RWPE2 (cell line): ENCODE results near the gene CYP2C18.
"Not testable (repeated sequence)": the region's sequence is repeated elsewhere in the genome, so short reads cannot be mapped to it uniquely, and the experiment has no call there.

Experiments used
- ATAC-seq: fragments of 200-7000 bp; cut with Tn5 transposase; 3 replicates; pipeline ENCODE4 v1.9.1; 2021; ENCODE audit warnings: low read depth
- DNase-seq: peaks from one replicate; pipeline ENCODE4 v3.0.0-alpha.2; 2020; ENCODE audit warnings: low spot score
- H3K27ac ChIP-seq: fragments of 450-650 bp; 2 replicates; pipeline ENCODE4 v1.5.1; 2017; ENCODE audit warnings: mild to moderate bottlenecking; ENCODE audit not compliant: poor library complexity, severe bottlenecking
- H3K27me3 ChIP-seq: fragments of 250-450 bp; sonication (Bioruptor Pico); 2 replicates; pipeline ENCODE4 v1.5.1; 2021; ENCODE audit warnings: mild to moderate bottlenecking, moderate library complexity; ENCODE audit not compliant: insufficient read depth, poor library complexity, severe bottlenecking
- H3K36me3 ChIP-seq: fragments of 250-450 bp; sonication (Bioruptor Pico); 2 replicates; pipeline ENCODE4 v1.5.1; 2020; ENCODE audit warnings: low read depth, mild to moderate bottlenecking, moderate library complexity
- H3K4me1 ChIP-seq: fragments of 250-450 bp; sonication (Bioruptor Pico); 2 replicates; pipeline ENCODE4 v1.5.1; 2021; ENCODE audit warnings: mild to moderate bottlenecking, moderate library complexity; ENCODE audit not compliant: insufficient read depth, poor library complexity, severe bottlenecking
- H3K4me3 ChIP-seq: fragments of 250-450 bp; sonication (Bioruptor Pico); 2 replicates; pipeline ENCODE4 v1.5.1; 2021; ENCODE audit warnings: mild to moderate bottlenecking, moderate library complexity; ENCODE audit not compliant: severe bottlenecking
- H3K9me3 ChIP-seq: fragments of 250-450 bp; sonication (Bioruptor Pico); 2 replicates; pipeline ENCODE4 v1.5.1; 2021; ENCODE audit warnings: mild to moderate bottlenecking, moderate library complexity; ENCODE audit not compliant: severe bottlenecking
- CTCF ChIP-seq: fragments of 450-650 bp; IDR thresholded peaks from one replicate; pipeline ENCODE4 v1.5.1; 2017; ENCODE audit warnings: mild to moderate bottlenecking, moderate library complexity; ENCODE audit not compliant: poor library complexity, severe bottlenecking

CYP2C18 gene

GRCh38 chr10:94762393-94762792 lies 78.9 kb downstream of the CYP2C18 start, which contains the start of gene CYP2C19:
TSS of gene CYP2C19 (plus strand) at chr10:94762681. CDS start at chr10:94762706, 25 bp downstream.
- DNase-seq (no peak), ATAC-seq (no peak)
- Histone ChIP-seq H3K4me1 (no peaks in the 10 kb centered on the region), H3K9me3 (no peaks in the 10 kb centered on the region), H3K4me3 (no peak within 1 kb of the TSS), H3K27me3 (no peaks in the 10 kb centered on the region), H3K36me3 (no peaks in the 10 kb centered on the region), H3K27ac (no peak within 1 kb of the TSS)
- TF ChIP-seq CTCF: no peak

GRCh38 chr10:94775425-94775824 lies 91.9 kb downstream of the CYP2C18 start:
- DNase-seq, H3K9me3 ChIP-seq, H3K4me3 ChIP-seq, H3K4me1 ChIP-seq, H3K27me3 ChIP-seq, H3K36me3 ChIP-seq, H3K27ac ChIP-seq, ATAC-seq: not testable (repeated sequence)

GRCh38 chr10:94777886-94778458 lies 94.4 kb downstream of the CYP2C18 start:
- no peaks in the 10 kb centered on the region for H3K27me3 ChIP-seq
- no peaks in the 10 kb centered on the region for H3K9me3 ChIP-seq
- DNase-seq (no peak), ATAC-seq (no peak)
- no peak for TF ChIP-seq CTCF
- no peak overlapping the region for H3K27ac ChIP-seq
- no peaks in the 10 kb centered on the region for H3K36me3 ChIP-seq
- H3K4me3 ChIP-seq: no peak overlapping the region
- no peaks in the 10 kb centered on the region for H3K4me1 ChIP-seq

- H3K9me3 ChIP-seq: no peaks in the 10 kb centered on the region
- no peak for DNase-seq
- H3K4me3 ChIP-seq: no peak overlapping the region
- no peak overlapping the region for H3K27ac ChIP-seq
- TF ChIP-seq CTCF: no peak
- no peaks in the 10 kb centered on the region for H3K4me1 ChIP-seq
- no peaks in the 10 kb centered on the region for H3K27me3 ChIP-seq
- H3K36me3 ChIP-seq: no peaks in the 10 kb centered on the region
- ATAC-seq: no peak
Measured at GRCh38 chr10:94780844-94781243, 97.3 kb downstream of the CYP2C18 start.

- Histone ChIP-seq H3K27me3 (no peaks in the 10 kb centered on the region), H3K4me3 (no peak overlapping the region), H3K27ac (no peak overlapping the region), H3K4me1 (no peaks in the 10 kb centered on the region), H3K36me3 (no peaks in the 10 kb centered on the region), H3K9me3 (no peaks in the 10 kb centered on the region)
- no peak for TF ChIP-seq CTCF
- DNase-seq (no peak), ATAC-seq (no peak)
Measured at GRCh38 chr10:94784256-94784655, 100.7 kb downstream of the CYP2C18 start.
